ENCODE results near the gene CCL24. TPM values are rescaled to one million over a fixed set of nuclear protein-coding genes. Genes with fewer than 3 reads are reported as not detected.
"Not testable (repeated sequence)": the region's sequence is repeated elsewhere in the genome, so short reads cannot be mapped to it uniquely, and the experiment has no call there.

Gene CCL24
- total RNA-seq, 1 donor from 2014 or later: not detected

GRCh38 chr7:75789361-75789924 is 24.2 kb downstream of the CCL24 start:
- no peaks in the 10 kb centered on the region for H3K27me3 ChIP-seq (ENCODE audit: control insufficient read depth, insufficient read depth, low read length)
- no peak overlapping the region for H3K4me3 ChIP-seq (ENCODE audit: low read depth, low read length)
- FAIRE-seq: no peak
- TF ChIP-seq CTCF (IDR thresholded peaks at IDR 0.05; ENCODE audit: insufficient read depth, low read length, severe bottlenecking): no peak
- no peak for DNase-seq (ENCODE audit: low read depth)
- no peaks in the 10 kb centered on the region for H3K36me3 ChIP-seq (ENCODE audit: control insufficient read depth, insufficient read depth, low read length)

- not testable (repeated sequence) for DNase-seq (ENCODE audit: low read depth); H3K36me3 ChIP-seq (ENCODE audit: control insufficient read depth, insufficient read depth, low read length); FAIRE-seq; H3K4me3 ChIP-seq (ENCODE audit: low read depth, low read length); H3K27me3 ChIP-seq (ENCODE audit: control insufficient read depth, insufficient read depth, low read length)
Observed at GRCh38 chr7:75788154-75788847, 25.3 kb downstream of the CCL24 start.

GRCh38 chr7:75783058-75783457 is 30.5 kb downstream of the CCL24 start:
- H3K4me3 ChIP-seq (ENCODE audit: low read depth, low read length); DNase-seq (ENCODE audit: low read depth); H3K27me3 ChIP-seq (ENCODE audit: control insufficient read depth, insufficient read depth, low read length); H3K36me3 ChIP-seq (ENCODE audit: control insufficient read depth, insufficient read depth, low read length); FAIRE-seq: not testable (repeated sequence)

GRCh38 chr7:75780647-75781273 is 32.8 kb downstream of the CCL24 start:
- H3K4me3 ChIP-seq (ENCODE audit: low read depth, low read length); DNase-seq (ENCODE audit: low read depth); FAIRE-seq; H3K27me3 ChIP-seq (ENCODE audit: control insufficient read depth, insufficient read depth, low read length); H3K36me3 ChIP-seq (ENCODE audit: control insufficient read depth, insufficient read depth, low read length): not testable (repeated sequence)

- FAIRE-seq; H3K4me3 ChIP-seq (ENCODE audit: low read depth, low read length); H3K27me3 ChIP-seq (ENCODE audit: control insufficient read depth, insufficient read depth, low read length); H3K36me3 ChIP-seq (ENCODE audit: control insufficient read depth, insufficient read depth, low read length): not testable (repeated sequence)
- DNase-seq (ENCODE audit: low read depth): peak; percentile 47
Observed at GRCh38 chr7:75779516-75779915, 34.1 kb downstream of the CCL24 start.

- not testable (repeated sequence) for H3K36me3 ChIP-seq (ENCODE audit: control insufficient read depth, insufficient read depth, low read length); DNase-seq (ENCODE audit: low read depth); FAIRE-seq; H3K27me3 ChIP-seq (ENCODE audit: control insufficient read depth, insufficient read depth, low read length); H3K4me3 ChIP-seq (ENCODE audit: low read depth, low read length)
Observed at GRCh38 chr7:75779035-75779434, 34.6 kb downstream of the CCL24 start.

- DNase-seq (ENCODE audit: low read depth): peak; percentile 71
- H3K4me3 ChIP-seq (ENCODE audit: low read depth, low read length): no peak overlapping the region
Observed at GRCh38 chr7:75776295-75776971, 37.2 kb downstream of the CCL24 start.

GRCh38 chr7:75773958-75774357 is 39.6 kb downstream of the CCL24 start:
- H3K27me3 ChIP-seq (ENCODE audit: control insufficient read depth, insufficient read depth, low read length); H3K4me3 ChIP-seq (ENCODE audit: low read depth, low read length); H3K36me3 ChIP-seq (ENCODE audit: control insufficient read depth, insufficient read depth, low read length); FAIRE-seq: not testable (repeated sequence)
- peak; percentile 44 for DNase-seq (ENCODE audit: low read depth)

More at GRCh38 chr7:75776295-75776971, 37.2 kb downstream of the CCL24 start:
- TF ChIP-seq CTCF (IDR thresholded peaks at IDR 0.05; ENCODE audit: insufficient read depth, low read length, severe bottlenecking): no peak
- H3K27me3 ChIP-seq (ENCODE audit: control insufficient read depth, insufficient read depth, low read length): no peaks in the 10 kb centered on the region
- no peak for FAIRE-seq
- H3K36me3 ChIP-seq (ENCODE audit: control insufficient read depth, insufficient read depth, low read length): no peaks in the 10 kb centered on the region

Measured in bronchial epithelial cell (primary cell).